Stomach smooth muscle (tissue), 2 donors: ENCODE data around the gene HS2ST1.

ENCODE experiments used
- H3K27ac ChIP-seq: one replicate; pipeline ENCODE4 v1.7.0; 2013; ENCODE audit warnings: mild to moderate bottlenecking, low read length, inconsistent platforms
- H3K27me3 ChIP-seq, 2 donors: one replicate each; pipeline ENCODE4 v1.7.0; 2013; ENCODE audit warnings: low read length in 2 of 2; ENCODE audit not compliant: insufficient read depth in 2 of 2, control insufficient read depth in 1 of 2
- H3K36me3 ChIP-seq, 2 donors: one replicate each; pipeline ENCODE4 v1.7.0; 2013; ENCODE audit warnings: low read length in 2 of 2; ENCODE audit not compliant: control insufficient read depth in 2 of 2, insufficient read depth in 2 of 2
- H3K4me1 ChIP-seq: one replicate; pipeline ENCODE4 v1.7.0; 2013; ENCODE audit warnings: low read length; ENCODE audit not compliant: control insufficient read depth, insufficient read depth
- H3K4me3 ChIP-seq, 2 donors: one replicate each; pipeline ENCODE4 v1.7.0; 2013; ENCODE audit warnings: low read length in 2 of 2
- H3K9ac ChIP-seq, 2 donors: one replicate each; pipeline ENCODE4 v1.7.0; 2013; ENCODE audit warnings: low read length in 2 of 2, mild to moderate bottlenecking in 1 of 2
- H3K9me3 ChIP-seq, 2 donors: one replicate each; pipeline ENCODE4 v1.7.0; 2013; ENCODE audit warnings: low read length in 2 of 2; ENCODE audit not compliant: control insufficient read depth in 2 of 2
- donor health status: healthy.
- donor health status: Pancreatic carcinoma.

The HS2ST1 gene

GRCh38 chr1:86905875-86906274, 8.6 kb upstream of the HS2ST1 start:
- Histone ChIP-seq H3K27me3 (no peaks in the 10 kb centered on the region), H3K9me3 (no peaks in the 10 kb centered on the region), H3K4me3 (no peak overlapping the region), H3K27ac (no peak overlapping the region), H3K36me3 (peaks cover 0 to 3% of the 10 kb centered on the region in 2 donors), H3K4me1 (no peaks in the 10 kb centered on the region), H3K9ac (no peak overlapping the region)

DNA sequence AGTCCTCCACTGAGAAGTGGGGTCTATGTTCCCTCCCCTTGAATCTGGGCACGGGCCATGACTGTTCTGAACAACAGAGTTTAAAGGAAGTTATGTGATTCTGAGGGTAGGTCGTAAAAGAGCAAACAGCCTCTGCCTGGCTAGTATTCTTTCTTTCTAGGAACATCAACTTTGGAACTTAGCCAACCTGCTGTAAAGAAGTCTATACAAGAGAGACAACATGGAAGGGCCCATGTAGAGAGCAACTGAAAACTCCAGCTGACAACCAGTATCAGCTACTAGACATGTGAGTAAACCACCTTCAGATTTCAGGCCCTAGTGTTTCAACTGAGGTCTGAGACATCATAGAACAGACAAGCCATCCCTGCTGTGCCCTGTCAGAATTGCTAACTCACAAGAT, 8.0 kb upstream of the HS2ST1 start:
- no peak overlapping the region for H3K9ac ChIP-seq
- H3K27ac ChIP-seq, result no peak overlapping the region
- H3K4me3 ChIP-seq, result no peak overlapping the region
- no peaks in the 10 kb centered on the region for H3K27me3 ChIP-seq
- no peaks in the 10 kb centered on the region for H3K4me1 ChIP-seq
- no peaks in the 10 kb centered on the region for H3K9me3 ChIP-seq
- H3K36me3 ChIP-seq, result peaks cover 0 to 3% of the 10 kb centered on the region in 2 donors

DNA sequence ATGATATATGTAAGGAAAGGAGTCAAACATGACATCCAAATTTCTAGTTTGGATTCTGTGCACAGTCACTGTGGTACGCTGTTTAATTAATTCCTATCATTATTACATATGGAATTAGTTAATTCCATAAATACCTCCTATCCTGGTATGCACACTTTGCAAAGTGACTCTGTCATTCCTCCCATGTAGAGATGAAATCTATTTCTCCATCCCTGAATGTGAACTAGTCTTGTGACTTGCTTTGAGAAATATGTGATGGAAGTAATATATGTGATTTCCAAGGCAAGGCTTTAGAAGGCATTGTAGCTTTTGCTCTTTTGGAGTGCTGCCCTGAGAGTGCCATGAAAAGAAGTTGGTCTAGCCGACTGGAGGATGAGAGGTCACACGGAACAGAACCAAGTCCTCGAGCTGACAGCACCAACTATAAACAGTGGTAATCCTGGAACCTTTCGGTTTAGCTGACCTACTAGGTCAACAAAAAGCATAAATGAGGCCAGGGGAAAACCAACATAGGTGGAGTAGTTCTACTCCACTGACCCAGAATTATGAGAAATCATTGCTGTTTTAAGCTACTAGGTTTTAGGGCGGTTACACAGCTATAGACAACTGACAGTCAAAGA, 2.0 kb upstream of the HS2ST1 start:
- Histone ChIP-seq H3K9ac (peak overlapping the region in 1 of 2 donors; percentile 91), H3K27ac (no peak overlapping the region), H3K27me3 (no peaks in the 10 kb centered on the region), H3K4me1 (peaks cover 7% of the 10 kb centered on the region), H3K36me3 (no peaks in the 10 kb centered on the region), H3K9me3 (no peaks in the 10 kb centered on the region), H3K4me3 (peak overlapping the region; percentile 97 to 99)

- Histone ChIP-seq H3K27me3 (no peaks in the 10 kb centered on the region), H3K9me3 (no peaks in the 10 kb centered on the region), H3K9ac (peak overlapping the region; percentile 91 to 99), H3K36me3 (no peaks in the 10 kb centered on the region), H3K4me1 (peaks cover 7% of the 10 kb centered on the region), H3K27ac (peak overlapping the region; percentile 96), H3K4me3 (peak overlapping the region; percentile 97 to 99)
Measured at GRCh38 chr1:86913399-86913895, 988 bp upstream of the HS2ST1 start.

- H3K27ac ChIP-seq, result peak within 1 kb of the TSS; percentile 96
- H3K9me3 ChIP-seq, result no peaks in the 10 kb centered on the region
- H3K36me3 ChIP-seq, result no peaks in the 10 kb centered on the region
- H3K4me1 ChIP-seq, result peaks cover 7% of the 10 kb centered on the region
- peak within 1 kb of the TSS; percentile 91 to 99 for H3K9ac ChIP-seq
- no peaks in the 10 kb centered on the region for H3K27me3 ChIP-seq
- peak within 1 kb of the TSS; percentile 97 to 99 for H3K4me3 ChIP-seq
Measured at GRCh38 chr1:86913896-86914600, 387 bp upstream of the HS2ST1 start, which contains the start of gene SELENOF. Gene SELENOF, minus strand, starts transcription at chr1:86914126. Its CDS starts 15 bp downstream, at chr1:86914111.

GRCh38 chr1:86914998-86915736, 732 bp downstream of the HS2ST1 start:
- Histone ChIP-seq H3K4me3 (peak overlapping the region; percentile 81 to 95), H3K9ac (peak overlapping the region; percentile 52 to 78), H3K36me3 (no peaks in the 10 kb centered on the region), H3K27me3 (no peaks in the 10 kb centered on the region), H3K9me3 (no peaks in the 10 kb centered on the region), H3K4me1 (peaks cover 7% of the 10 kb centered on the region), H3K27ac (peak overlapping the region; percentile 75)

- peak overlapping the region; percentile 52 to 78 for H3K9ac ChIP-seq
- peaks cover 7% of the 10 kb centered on the region for H3K4me1 ChIP-seq
- no peaks in the 10 kb centered on the region for H3K9me3 ChIP-seq
- H3K4me3 ChIP-seq, result peak overlapping the region; percentile 81 to 95
- H3K27ac ChIP-seq, result peak overlapping the region; percentile 75
- no peaks in the 10 kb centered on the region for H3K27me3 ChIP-seq
- no peaks in the 10 kb centered on the region for H3K36me3 ChIP-seq
Measured at GRCh38 chr1:86915737-86916235, 1.4 kb downstream of the HS2ST1 start.

DNA sequence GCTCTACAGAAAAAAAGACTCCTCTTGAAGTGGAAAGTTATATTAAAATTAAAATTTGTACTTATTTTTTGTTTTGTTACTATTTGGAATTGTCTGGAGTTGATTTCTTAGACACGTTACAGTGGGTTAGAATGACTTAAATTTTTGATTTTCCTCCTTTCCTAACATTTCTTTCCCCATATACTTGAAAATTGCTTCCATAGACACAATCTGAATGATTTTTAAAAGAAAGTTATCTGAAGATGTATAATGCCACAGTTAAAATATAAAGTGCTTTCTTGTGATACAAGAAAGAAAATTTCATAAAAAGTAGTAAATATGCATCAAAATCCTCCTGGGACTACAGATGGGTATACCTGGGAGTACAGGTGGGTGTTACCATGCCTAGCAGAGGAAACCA, 2.3 kb downstream of the HS2ST1 start:
- Histone ChIP-seq H3K4me3 (no peak overlapping the region), H3K27me3 (no peaks in the 10 kb centered on the region), H3K27ac (no peak overlapping the region), H3K9me3 (no peaks in the 10 kb centered on the region), H3K4me1 (peaks cover 7% of the 10 kb centered on the region), H3K9ac (no peak overlapping the region), H3K36me3 (no peaks in the 10 kb centered on the region)

- no peak overlapping the region for H3K27ac ChIP-seq
- H3K9me3 ChIP-seq, result peaks cover 0 to 4% of the 10 kb centered on the region in 2 donors
- H3K9ac ChIP-seq, result no peak overlapping the region
- H3K4me1 ChIP-seq, result no peaks in the 10 kb centered on the region
- no peaks in the 10 kb centered on the region for H3K36me3 ChIP-seq
- no peaks in the 10 kb centered on the region for H3K27me3 ChIP-seq
- H3K4me3 ChIP-seq, result no peak overlapping the region
Measured at GRCh38 chr1:86922445-86922844, 8.0 kb downstream of the HS2ST1 start.

GRCh38 chr1:86924324-86924960, 10.0 kb downstream of the HS2ST1 start:
- peaks cover 0 to 4% of the 10 kb centered on the region in 2 donors for H3K9me3 ChIP-seq

More at GRCh38 chr1:86924324-86924960, 10.0 kb downstream of the HS2ST1 start:
- no peaks in the 10 kb centered on the region for H3K4me1 ChIP-seq
- H3K27me3 ChIP-seq, result no peaks in the 10 kb centered on the region
- H3K9ac ChIP-seq, result no peak overlapping the region
- H3K4me3 ChIP-seq, result no peak overlapping the region
- no peak overlapping the region for H3K27ac ChIP-seq
- H3K36me3 ChIP-seq, result no peaks in the 10 kb centered on the region
